Measurements from ENCODE around the gene B3GAT2.
A peak's percentile ranks its signal among the peaks of the same experiment; 100 is the strongest.

Gene B3GAT2

DNA sequence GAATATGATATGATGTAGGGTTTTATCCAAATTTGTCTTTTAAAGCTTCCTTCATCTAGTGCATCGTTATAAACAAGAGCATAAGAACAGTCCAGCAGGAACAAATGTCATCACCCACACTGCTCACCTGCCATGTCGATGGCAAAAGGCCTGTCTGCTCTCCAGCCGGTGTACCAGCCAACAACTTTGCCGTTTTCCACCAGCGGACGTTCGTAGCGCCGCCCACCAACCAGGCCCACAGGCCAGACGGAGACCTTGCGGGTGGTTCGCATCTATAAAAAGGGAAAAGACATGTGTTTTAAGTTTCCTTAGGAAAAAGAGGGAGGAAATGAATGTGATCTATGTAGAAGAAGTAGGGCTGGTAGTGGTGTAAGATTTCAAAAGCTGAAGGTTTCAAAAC lies 62.9 kb downstream of the B3GAT2 start:
- no peak for DNase-seq

DNA sequence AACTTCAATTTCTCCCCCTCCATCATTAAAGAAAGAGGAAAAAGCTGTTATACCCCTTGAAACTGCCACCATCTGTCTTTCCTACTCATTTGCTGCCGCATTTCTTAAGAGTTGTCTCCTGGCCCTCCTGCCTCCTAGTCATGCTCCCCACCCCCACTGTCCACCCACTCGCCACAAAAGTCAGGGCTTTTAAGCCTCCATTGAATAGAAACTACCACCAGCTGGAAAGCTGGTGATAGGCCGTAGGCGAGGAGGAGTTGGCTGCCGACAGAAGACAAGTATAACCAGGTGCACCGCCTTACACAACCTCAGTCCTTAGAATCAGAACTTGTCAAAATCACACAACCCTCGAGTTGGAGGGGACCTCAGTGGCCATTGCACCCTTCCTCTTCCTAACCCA lies 67.6 kb downstream of the B3GAT2 start:
- no peak for DNase-seq

GRCh38 chr6:70886661-70887060 lies 70.2 kb downstream of the B3GAT2 start:
- no peak for DNase-seq

DNA sequence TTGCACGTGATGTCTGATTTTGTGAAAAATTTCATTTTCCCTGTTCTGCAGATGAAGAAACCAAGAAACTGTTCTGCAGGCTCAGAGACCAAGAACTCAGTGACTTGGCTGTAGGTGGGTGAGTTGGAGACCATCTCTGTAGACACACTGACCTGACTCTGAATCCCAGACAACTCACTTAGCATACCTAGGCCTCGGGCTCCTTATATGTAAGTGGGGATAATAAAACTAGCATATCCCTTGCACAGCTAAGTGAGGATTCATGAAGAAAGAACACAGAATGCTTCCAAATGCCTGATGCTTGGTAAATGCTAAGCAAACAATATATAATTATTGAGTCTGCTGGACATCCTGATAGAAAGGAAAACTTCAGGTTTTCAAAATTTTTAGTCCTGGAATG lies 70.8 kb downstream of the B3GAT2 start:
- DNase-seq, result no peak

GRCh38 chr6:70884074-70884983 lies 72.5 kb downstream of the B3GAT2 start:
- peak; percentile 40 to 56 for DNase-seq

- DNase-seq, result no peak
Observed at GRCh38 chr6:70879496-70879895, 77.4 kb downstream of the B3GAT2 start.

DNA sequence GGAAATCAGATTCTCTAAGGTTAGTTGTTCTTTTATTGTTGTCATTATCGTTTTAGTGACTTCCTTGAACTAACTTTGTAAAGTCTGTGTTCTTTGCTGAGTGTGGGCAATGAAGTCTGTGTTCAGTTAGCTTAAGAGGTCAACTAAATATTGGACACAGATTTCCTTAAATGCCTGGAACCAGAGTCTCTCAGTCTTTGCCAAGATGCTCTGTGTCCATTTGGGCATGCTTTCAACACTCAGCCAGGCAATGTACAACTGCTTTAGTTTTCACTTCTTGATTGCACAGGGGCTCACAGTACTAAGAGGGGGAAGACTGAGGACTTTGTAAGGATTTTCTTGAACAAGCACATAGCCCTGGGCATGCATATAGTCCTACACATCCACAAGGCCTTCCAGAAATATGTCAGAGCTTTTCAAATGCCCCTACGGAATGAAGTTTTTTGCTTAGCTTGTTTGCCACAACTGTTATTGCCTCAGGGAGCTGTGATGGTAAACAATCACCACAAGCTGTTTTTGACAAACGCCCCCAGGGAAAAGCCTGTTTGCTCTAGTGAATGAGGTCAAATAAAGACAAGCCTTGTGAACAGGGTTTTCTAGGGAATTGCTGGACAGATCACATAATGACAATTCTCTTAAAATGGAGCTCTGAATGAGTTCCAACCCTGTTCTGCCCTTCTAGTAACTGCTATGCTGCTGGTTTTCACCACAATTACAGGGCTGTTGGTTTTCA lies 82.5 kb downstream of the B3GAT2 start:
- no peak for DNase-seq

GRCh38 chr6:70872469-70872868 lies 84.4 kb downstream of the B3GAT2 start:
- no peak for DNase-seq

DNA sequence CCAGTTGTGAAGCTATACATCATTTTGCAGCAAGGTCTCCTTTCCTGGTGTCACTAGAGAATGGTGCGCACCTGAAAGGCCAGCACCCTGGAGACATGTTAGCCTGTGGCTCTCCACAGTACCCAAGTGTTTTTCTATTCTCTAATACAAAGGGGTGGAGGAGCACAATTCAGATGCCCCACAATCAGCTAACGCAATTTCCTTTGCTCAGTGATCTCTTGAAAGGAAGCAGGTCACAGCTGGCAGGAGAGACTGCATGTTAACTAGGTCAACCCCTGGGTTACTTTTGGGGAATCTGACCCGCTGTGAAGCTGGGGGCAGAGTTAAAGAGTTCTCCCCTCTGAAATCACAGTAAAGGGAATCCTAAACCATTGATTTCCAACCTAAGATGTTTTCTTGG lies 92.5 kb downstream of the B3GAT2 start:
- no peak for DNase-seq

DNA sequence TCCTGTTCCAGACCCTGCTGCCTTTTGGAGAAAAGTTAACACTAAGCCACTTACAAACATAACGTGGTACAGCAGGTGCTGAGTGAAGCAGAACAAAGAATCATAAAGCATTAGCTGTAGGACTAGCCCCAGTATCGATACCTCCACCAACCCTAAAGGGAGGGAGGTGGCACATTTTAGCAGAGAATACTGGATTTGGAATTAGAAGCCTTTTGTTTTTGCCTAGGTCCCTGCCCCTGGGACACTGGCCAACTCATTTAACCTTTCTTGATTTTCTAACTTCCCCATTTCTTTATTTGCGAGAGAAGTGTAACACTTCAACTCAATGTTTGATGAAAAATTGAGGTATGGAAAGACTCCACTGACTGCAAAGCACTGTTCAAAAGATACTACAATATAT lies 93.5 kb downstream of the B3GAT2 start:
- no peak for DNase-seq

GRCh38 chr6:70860920-70861319 lies 95.9 kb downstream of the B3GAT2 start:
- no peak for DNase-seq

GRCh38 chr6:70860045-70860444 lies 96.8 kb downstream of the B3GAT2 start:
- DNase-seq, result no peak

DNA sequence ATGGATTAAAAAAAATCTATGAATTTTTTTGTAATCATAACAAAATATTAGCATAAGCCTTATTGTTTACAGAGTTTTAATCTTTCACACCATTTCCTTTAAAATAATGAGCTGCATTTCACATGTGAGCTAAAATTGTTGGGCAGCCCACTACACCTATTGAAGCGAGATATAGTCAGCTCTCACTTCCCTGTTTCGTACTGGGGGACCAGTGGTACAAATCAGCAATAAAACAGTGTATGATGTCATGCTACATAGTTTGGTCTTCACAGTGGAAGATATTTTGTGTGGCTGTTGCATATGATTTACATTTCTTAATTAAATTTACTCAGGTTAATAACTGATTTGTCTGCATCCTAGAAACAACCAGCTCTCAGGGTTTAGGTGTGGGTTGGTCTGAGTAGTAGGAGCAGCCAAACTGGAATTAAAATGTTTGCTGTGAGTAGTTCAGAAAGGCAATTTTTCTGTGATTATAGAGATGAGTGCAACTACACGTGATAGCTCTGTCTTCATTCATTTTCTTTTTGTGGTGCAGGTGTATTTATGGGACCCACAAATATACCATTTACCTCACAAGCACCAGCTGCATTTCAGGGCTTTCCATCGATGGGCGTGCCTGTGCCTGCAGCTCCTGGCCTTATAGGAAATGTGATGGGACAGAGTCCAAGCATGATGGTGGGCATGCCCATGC lies 99.3 kb downstream of the B3GAT2 start:
- no peak for DNase-seq

DNA sequence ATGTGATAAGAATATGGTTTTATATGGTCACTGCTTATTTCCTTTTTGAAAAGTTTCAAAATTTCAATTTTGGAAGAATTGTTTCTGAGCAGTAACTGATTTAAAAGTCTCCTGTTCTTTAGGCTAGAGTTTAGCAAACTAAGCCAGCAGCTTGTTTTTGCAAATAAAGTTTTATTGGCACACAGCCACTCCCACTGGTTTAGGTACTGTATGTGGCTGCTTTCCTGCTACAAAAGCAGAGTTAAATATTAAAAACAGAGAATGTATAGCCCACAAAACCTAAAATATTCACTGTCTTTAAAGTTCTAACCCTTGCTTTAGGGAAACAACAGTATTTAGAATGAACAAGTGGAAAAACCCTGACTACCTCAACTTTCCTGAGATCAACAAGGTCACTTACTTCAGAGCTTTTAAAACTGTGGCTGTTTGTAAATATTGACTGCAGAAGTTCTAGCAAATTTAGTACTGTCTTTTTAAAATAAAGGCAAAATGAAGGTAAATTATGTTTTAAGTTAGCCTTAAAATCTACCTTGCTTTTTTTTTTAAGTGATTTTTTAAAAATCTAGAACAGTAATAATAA lies 104.1 kb downstream of the B3GAT2 start:
- DNase-seq, result no peak

DNA sequence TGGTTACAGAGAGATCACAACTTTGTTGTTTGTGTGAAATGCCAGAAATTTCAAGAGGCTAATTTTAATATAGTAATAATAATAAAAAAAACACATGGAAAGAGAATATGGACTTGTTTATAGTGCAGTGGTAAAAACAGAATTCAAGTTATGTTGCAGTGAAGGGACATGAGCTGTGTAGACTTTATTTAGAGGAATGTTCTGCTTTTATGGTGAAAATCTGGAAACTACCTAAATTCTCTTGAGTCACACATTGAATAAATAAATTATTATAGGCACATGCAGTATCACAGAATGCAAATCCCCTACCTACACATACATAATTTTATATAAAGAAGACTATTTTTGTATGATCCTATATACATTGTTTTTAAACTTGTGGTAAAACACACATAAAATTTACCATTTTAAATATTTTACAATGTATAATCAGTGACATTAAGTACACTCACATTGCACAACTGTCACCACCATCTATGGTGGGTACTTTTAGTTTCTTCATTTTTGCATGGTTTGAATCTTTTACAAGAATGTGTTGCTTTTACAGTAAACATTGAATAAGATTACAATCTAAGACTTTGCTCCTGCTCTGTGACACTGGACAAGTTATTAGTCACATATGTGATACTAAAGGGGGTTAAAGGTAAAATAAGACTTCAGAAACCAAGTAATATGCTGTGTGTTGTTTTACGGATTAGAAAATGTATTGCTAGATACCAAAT lies 107.4 kb downstream of the B3GAT2 start:
- no peak for DNase-seq

- DNase-seq, result no peak
Observed at GRCh38 chr6:70847106-70848084, 109.5 kb downstream of the B3GAT2 start.

DNA sequence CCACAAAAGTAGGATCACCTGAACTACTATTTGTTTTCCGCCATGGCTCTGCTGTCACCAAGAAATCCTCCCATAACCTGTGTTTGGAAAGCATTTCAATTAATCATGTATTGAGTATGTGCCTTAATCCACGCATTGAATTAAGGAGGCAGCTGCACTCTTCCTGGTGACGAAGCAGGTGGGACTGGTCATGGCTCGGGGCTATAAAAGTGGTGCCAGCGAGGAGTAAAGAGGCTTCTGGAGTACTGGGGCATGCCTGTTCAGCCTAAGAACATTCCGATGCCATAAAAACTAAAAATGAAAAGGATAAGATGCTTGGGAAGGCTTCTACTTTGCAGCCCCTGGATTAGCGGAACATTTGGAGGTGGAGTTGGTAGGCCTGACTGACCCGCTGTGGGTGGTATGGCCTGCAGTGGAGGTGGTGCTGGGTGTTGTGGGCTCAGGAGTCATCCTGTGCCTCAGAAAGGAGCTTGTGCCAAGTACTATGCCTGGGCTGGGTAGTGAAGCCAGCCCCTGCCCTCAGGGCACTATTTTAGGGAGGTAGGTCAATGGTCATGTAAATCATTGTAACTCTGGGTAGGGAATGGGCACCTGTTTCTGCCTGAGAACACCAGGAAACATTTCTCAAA lies 110.5 kb downstream of the B3GAT2 start:
- DNase-seq, result no peak

GRCh38 chr6:70844301-70844700 lies 112.6 kb downstream of the B3GAT2 start:
- DNase-seq, result no peak

DNA sequence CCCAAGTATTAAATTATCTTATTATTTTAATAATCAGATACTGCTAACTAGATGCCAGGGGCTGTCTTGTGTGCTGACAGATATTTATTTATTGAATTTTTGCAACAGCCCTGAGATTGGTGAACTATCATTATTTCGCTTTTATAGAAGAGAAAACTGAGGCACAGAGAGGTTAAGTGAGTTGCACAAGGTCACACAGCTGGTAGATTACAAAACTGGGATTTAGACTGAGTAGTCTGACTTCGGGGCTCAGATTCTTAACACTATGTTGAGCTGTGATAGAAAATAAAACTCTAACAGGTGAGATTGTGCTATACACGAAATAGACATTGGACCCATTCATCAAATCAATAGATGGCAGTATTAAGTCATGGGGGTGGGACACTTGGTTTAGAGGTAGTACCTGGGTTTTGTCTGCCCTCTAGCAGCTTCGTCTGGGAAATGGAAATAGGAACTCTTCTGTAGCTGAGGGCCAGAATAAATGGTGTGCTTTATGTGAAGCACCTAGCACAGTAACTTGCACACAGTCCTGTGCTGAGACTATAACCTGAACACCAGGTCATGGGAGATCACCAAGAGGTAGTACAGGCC lies 113.4 kb downstream of the B3GAT2 start:
- no peak for DNase-seq

DNA sequence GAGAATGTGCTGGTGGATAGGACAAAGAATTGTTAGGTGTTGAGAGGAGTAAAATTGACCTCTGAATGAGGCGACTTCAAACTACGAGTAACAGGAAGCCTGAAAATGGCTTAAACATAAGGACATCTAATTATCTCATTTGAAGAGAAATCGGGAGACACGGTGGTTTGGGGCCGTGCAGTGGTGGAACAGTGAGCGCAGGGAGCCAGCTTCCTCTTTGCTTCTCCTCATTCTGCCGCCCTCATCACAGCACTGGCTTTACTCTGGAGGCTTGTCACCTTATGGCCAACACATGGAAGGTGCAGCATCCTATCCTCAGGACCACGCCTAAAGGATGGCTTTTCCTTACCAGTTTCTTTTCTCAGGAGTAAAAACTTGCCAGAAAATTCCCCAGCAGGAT lies 114.3 kb downstream of the B3GAT2 start:
- no peak for DNase-seq

All from activated CD4-positive, alpha-beta T cell treated with anti-CD3 and anti-CD28 coated beads, Interleukin-2, amount 50 U/mL, for 48 hours (primary cell).